Ishikawa (cell line): ENCODE measurements around the gene ZNF536.

Experiments
- CEBPB ChIP-seq: IDR thresholded peaks from 2 replicates; pipeline ENCODE4 v1.6.1; 2012
- CREB1 ChIP-seq: IDR thresholded peaks from 2 replicates; pipeline ENCODE4 v1.6.1; 2012; ENCODE audit warnings: low read depth
- EGR1 ChIP-seq: IDR thresholded peaks from 2 replicates; pipeline ENCODE4 v1.6.1; 2012
- EP300 ChIP-seq: IDR thresholded peaks from 2 replicates; pipeline ENCODE4 v1.6.1; 2012; ENCODE audit warnings: borderline replicate concordance
- FOXM1 ChIP-seq: IDR thresholded peaks from 2 replicates; pipeline ENCODE4 v1.6.1; 2012; ENCODE audit warnings: low read depth, borderline replicate concordance
- NFIC ChIP-seq: IDR thresholded peaks from 2 replicates; pipeline ENCODE4 v1.6.1; 2012
- RAD21 ChIP-seq: IDR thresholded peaks from 2 replicates; pipeline ENCODE4 v1.6.1; 2012; ENCODE audit warnings: low read depth
- TAF1 ChIP-seq: IDR thresholded peaks from 2 replicates; pipeline ENCODE4 v1.6.1; 2012; ENCODE audit warnings: low read depth, mild to moderate bottlenecking
- TCF12 ChIP-seq: IDR thresholded peaks from 2 replicates; pipeline ENCODE4 v1.6.1; 2012; ENCODE audit warnings: low read depth
- TEAD4 ChIP-seq: IDR thresholded peaks from 2 replicates; pipeline ENCODE4 v1.6.1; 2012
- YY1 ChIP-seq: IDR thresholded peaks from 2 replicates; pipeline ENCODE4 v1.6.1; 2012; ENCODE audit warnings: low read depth
- ZBTB7A ChIP-seq: IDR thresholded peaks from 2 replicates; pipeline ENCODE4 v1.6.1; 2012; ENCODE audit warnings: low read depth
- TF ChIP-seq, protein P1 (sequence below): IDR thresholded peaks from 2 replicates; pipeline ENCODE4 v1.6.1; 2012
- TF ChIP-seq, protein P2 (sequence below): IDR thresholded peaks from 2 replicates; pipeline ENCODE4 v1.6.1; 2012; ENCODE audit warnings: low read depth, mild to moderate bottlenecking
- TF ChIP-seq, protein P3 (sequence below): IDR thresholded peaks from 2 replicates; pipeline ENCODE4 v1.6.1; 2012

ZNF536 gene

GRCh38 chr19:30374539-30374864, 2.3 kb downstream of the ZNF536 start:
- TF ChIP-seq FOXM1 = no peak
- TF ChIP-seq TEAD4 = no peak
- no peak for TF ChIP-seq EP300
- TF ChIP-seq, protein P1, sequence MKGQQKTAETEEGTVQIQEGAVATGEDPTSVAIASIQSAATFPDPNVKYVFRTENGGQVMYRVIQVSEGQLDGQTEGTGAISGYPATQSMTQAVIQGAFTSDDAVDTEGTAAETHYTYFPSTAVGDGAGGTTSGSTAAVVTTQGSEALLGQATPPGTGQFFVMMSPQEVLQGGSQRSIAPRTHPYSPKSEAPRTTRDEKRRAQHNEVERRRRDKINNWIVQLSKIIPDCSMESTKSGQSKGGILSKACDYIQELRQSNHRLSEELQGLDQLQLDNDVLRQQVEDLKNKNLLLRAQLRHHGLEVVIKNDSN = no peak
- TF ChIP-seq CREB1 = no peak
- TF ChIP-seq ZBTB7A = no peak
- no peak for TF ChIP-seq EGR1
- TF ChIP-seq NFIC = no peak
- TF ChIP-seq, protein P2, sequence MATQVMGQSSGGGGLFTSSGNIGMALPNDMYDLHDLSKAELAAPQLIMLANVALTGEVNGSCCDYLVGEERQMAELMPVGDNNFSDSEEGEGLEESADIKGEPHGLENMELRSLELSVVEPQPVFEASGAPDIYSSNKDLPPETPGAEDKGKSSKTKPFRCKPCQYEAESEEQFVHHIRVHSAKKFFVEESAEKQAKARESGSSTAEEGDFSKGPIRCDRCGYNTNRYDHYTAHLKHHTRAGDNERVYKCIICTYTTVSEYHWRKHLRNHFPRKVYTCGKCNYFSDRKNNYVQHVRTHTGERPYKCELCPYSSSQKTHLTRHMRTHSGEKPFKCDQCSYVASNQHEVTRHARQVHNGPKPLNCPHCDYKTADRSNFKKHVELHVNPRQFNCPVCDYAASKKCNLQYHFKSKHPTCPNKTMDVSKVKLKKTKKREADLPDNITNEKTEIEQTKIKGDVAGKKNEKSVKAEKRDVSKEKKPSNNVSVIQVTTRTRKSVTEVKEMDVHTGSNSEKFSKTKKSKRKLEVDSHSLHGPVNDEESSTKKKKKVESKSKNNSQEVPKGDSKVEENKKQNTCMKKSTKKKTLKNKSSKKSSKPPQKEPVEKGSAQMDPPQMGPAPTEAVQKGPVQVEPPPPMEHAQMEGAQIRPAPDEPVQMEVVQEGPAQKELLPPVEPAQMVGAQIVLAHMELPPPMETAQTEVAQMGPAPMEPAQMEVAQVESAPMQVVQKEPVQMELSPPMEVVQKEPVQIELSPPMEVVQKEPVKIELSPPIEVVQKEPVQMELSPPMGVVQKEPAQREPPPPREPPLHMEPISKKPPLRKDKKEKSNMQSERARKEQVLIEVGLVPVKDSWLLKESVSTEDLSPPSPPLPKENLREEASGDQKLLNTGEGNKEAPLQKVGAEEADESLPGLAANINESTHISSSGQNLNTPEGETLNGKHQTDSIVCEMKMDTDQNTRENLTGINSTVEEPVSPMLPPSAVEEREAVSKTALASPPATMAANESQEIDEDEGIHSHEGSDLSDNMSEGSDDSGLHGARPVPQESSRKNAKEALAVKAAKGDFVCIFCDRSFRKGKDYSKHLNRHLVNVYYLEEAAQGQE = no peak

- TF ChIP-seq TEAD4 = no peak
Measured at GRCh38 chr19:30374865-30375552, 2.8 kb downstream of the ZNF536 start.

- TF ChIP-seq TEAD4 (no peak), TAF1 (no peak), TCF12 (no peak), RAD21 (no peak)
Measured at GRCh38 chr19:30375553-30376031, 3.4 kb downstream of the ZNF536 start.

DNA sequence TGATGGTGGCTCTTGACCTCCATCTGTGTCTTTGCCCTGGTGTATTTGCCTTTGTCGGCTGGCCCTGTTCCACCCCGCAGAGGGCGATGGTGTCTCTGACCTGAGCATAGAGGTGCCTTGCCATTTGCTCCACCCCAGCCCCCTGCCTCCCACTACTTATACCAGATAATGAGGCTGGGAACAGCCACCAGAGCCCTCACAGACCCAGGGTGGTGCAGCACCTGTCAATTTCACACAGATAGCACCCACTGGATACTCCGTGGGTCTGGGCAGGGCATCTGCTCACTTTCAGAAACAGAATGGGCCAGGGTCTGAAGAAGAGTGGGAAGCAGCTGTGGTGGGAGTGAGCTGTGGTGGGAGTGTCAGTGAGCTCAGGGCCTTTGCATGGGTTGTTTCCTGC, 4.1 kb downstream of the ZNF536 start:
- TF ChIP-seq YY1 (no peak), EGR1 (no peak), NFIC (no peak), RAD21 (no peak), FOXM1 (no peak), TCF12 (no peak), CREB1 (no peak), ZBTB7A (no peak), TAF1 (no peak)
- TF ChIP-seq, protein P2 = no peak
- TF ChIP-seq, protein P3, sequence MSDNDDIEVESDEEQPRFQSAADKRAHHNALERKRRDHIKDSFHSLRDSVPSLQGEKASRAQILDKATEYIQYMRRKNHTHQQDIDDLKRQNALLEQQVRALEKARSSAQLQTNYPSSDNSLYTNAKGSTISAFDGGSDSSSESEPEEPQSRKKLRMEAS = no peak
- TF ChIP-seq, protein P1 = no peak

- TF ChIP-seq, protein P1 = no peak
- no peak for TF ChIP-seq FOXM1
- TF ChIP-seq EGR1 = no peak
- TF ChIP-seq TAF1 = no peak
- TF ChIP-seq TEAD4 = no peak
- no peak for TF ChIP-seq NFIC
- TF ChIP-seq ZBTB7A = no peak
- no peak for TF ChIP-seq CEBPB
- TF ChIP-seq YY1 = no peak
- TF ChIP-seq TCF12 = no peak
- TF ChIP-seq, protein P2 = no peak
- TF ChIP-seq CREB1 = no peak
- TF ChIP-seq RAD21 = no peak
- TF ChIP-seq, protein P3 = no peak
Measured at GRCh38 chr19:30376826-30377425, 4.7 kb downstream of the ZNF536 start.
